Peyer's patch (tissue), 4 donors: Measurements from ENCODE around the gene HDHD2. TPM values are rescaled to one million over a fixed set of nuclear protein-coding genes. Genes with fewer than 3 reads are reported as not detected.

Experiments used
- DNase-seq, 3 donors: peaks; one replicate each; pipeline ENCODE4 v3.0.0-alpha.2; 2017 to 2019
- H3K27ac ChIP-seq, 4 donors: fragments of 200-600 bp; sonication (generic); one replicate each; pipeline ENCODE4 v1.5.1; 2016 to 2019
- H3K27me3 ChIP-seq, 2 donors: fragments of 200-600 bp; sonication (generic); one replicate each; pipeline ENCODE4 v1.5.1; 2019
- H3K36me3 ChIP-seq, 3 donors: fragments of 200-600 bp; sonication (generic); one replicate each; pipeline ENCODE4 v1.5.1; 2016 to 2019
- H3K4me1 ChIP-seq, 4 donors: fragments of 200-600 bp; sonication (generic); one replicate each; pipeline ENCODE4 v1.5.1; 2016 to 2019
- H3K4me3 ChIP-seq, 4 donors: fragments of 200-600 bp; sonication (generic); 1 replicate in 3 of 4; 2 replicates in 1 of 4; pipeline ENCODE4 v1.5.1; 2016 to 2019; ENCODE audit warnings: mild to moderate bottlenecking in 1 of 4
- H3K9me3 ChIP-seq, 4 donors: fragments of 200-600 bp; sonication (generic); one replicate each; pipeline ENCODE4 v1.5.1; 2016 to 2019; ENCODE audit warnings: mild to moderate bottlenecking in 1 of 4
- POLR2A ChIP-seq, 2 donors: fragments of 450-650 bp; IDR thresholded peaks; one replicate each; pipeline ENCODE4 v1.5.1; 2017; ENCODE audit warnings: antibody characterized with exemption in 2 of 2, mild to moderate bottlenecking in 2 of 2, moderate library complexity in 2 of 2
- total RNA-seq, 4 donors: library from RNA; depleted of rRNA; stranded (reverse); fragments of >200 nt; gene quantifications; one replicate each; pipeline ENCODE4 v1.1.0, GENCODE V29; 2016
- TF ChIP-seq, protein P1 (sequence below), 6 experiments: fragments of 450-650 bp in 4 of 6; fragments of 200-600 bp in 2 of 6; sonication (generic) in 1 of 6; IDR thresholded peaks; one replicate each; pipeline ENCODE4 v1.5.1; 2017 to 2019; ENCODE audit warnings: antibody characterized with exemption in 6 of 6, mild to moderate bottlenecking in 3 of 6, moderate library complexity in 1 of 6

The HDHD2 gene
- total RNA-seq, 4 donors from 2014 or later, result 16.5 to 34.4 (median 27.6) TPM

DNA sequence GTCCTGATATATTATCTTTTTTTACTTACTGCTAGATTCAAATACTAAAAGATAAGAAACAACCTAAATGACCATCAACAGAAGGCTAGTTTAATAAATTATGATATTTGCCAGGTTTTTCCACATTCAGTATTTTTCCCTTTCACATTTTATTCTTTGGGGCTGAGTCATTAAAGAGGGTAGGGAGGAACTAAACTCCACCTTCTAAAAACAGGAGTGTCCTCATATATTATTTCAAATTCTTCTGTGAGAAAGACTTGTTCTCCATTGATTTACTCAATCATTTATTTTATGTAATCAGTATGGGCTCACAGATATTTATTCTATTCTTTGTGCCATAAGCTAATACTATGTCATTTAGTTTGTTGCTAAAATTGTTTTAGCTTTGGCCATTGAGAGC lies 9.0 kb downstream of the HDHD2 start:
- TF ChIP-seq, protein P1, sequence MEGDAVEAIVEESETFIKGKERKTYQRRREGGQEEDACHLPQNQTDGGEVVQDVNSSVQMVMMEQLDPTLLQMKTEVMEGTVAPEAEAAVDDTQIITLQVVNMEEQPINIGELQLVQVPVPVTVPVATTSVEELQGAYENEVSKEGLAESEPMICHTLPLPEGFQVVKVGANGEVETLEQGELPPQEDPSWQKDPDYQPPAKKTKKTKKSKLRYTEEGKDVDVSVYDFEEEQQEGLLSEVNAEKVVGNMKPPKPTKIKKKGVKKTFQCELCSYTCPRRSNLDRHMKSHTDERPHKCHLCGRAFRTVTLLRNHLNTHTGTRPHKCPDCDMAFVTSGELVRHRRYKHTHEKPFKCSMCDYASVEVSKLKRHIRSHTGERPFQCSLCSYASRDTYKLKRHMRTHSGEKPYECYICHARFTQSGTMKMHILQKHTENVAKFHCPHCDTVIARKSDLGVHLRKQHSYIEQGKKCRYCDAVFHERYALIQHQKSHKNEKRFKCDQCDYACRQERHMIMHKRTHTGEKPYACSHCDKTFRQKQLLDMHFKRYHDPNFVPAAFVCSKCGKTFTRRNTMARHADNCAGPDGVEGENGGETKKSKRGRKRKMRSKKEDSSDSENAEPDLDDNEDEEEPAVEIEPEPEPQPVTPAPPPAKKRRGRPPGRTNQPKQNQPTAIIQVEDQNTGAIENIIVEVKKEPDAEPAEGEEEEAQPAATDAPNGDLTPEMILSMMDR (IDR thresholded peaks at IDR 0.05), result no peak
- TF ChIP-seq POLR2A (IDR thresholded peaks at IDR 0.05), result no peak
- Histone ChIP-seq H3K36me3 (no peaks in the 10 kb centered on the region), H3K27ac (no peak overlapping the region), H3K9me3 (no peaks in the 10 kb centered on the region), H3K4me3 (no peak overlapping the region), H3K4me1 (no peaks in the 10 kb centered on the region), H3K27me3 (no peaks in the 10 kb centered on the region)
- DNase-seq, result no peak

DNA sequence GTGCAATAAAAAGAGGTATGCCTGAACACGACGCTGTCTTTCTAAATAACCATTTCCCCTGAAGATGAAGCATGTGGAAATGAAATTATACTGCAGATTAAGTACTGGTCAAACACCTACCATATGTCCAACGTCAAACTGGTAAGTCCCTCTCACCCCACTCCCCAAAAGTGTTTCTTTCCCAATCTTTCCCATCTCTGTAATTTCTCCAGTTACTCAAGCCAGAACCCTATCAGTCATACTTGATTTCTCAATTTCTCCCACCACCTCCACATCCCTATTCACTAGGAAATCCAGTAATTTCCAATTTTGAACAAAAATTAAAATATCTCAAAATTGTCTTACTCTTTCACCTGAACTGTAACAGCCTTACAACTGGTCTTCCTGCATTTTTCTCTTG lies 29.2 kb downstream of the HDHD2 start:
- Histone ChIP-seq H3K36me3 (peaks cover 0 to 8% (median 0%) of the 10 kb centered on the region in 3 donors), H3K27me3 (no peaks in the 10 kb centered on the region), H3K4me1 (no peaks in the 10 kb centered on the region), H3K27ac (no peak overlapping the region), H3K4me3 (no peak overlapping the region), H3K9me3 (no peaks in the 10 kb centered on the region)
- no peak for TF ChIP-seq POLR2A (IDR thresholded peaks at IDR 0.05)
- TF ChIP-seq, protein P1 (IDR thresholded peaks at IDR 0.05), result no peak
- no peak for DNase-seq

DNA sequence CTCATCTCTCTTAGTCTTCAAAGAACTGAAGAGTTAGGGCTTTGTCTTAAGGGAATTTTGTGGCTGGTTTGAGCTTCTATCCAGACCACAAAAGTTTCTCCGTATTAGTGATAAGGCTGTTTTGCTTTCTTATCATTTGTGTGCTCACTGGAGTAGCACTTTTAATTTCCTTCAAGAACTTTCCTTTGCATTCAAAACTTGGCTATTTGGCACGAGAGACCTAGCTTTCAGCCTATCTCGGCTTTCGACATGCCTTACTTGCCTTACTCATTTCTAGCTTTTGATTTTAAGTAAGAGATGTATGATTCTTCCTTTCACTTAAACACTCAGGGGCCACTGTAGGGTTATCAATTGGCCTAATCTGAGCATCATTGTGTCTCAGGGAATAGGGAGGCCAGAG lies 29.9 kb downstream of the HDHD2 start:
- Histone ChIP-seq H3K27me3 (no peaks in the 10 kb centered on the region), H3K36me3 (peaks cover 0 to 8% (median 0%) of the 10 kb centered on the region in 3 donors), H3K9me3 (no peaks in the 10 kb centered on the region), H3K4me3 (no peak overlapping the region), H3K4me1 (no peaks in the 10 kb centered on the region), H3K27ac (no peak overlapping the region)
- no peak for DNase-seq
- TF ChIP-seq, protein P1 (IDR thresholded peaks at IDR 0.05), result no peak
- no peak for TF ChIP-seq POLR2A (IDR thresholded peaks at IDR 0.05)

DNA sequence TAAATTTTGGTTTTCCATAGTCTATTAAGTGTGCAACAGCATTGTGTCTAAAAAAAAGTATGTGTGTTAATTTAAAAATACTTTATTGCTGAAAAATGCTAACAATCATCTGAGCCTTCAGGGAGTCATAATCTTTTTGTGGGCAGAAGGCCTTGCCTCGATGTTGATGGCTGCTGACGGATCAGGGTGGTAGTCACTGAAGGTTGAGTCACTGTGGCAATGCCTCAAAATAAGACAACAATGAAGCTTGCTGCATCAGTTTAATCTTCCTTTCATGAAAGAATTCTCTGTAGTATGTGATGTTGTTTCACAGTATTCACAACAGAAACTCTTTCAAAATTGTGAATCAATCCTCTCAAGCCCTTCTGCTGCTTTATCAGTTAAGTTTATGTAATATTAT lies 31.3 kb downstream of the HDHD2 start:
- TF ChIP-seq, protein P1 (IDR thresholded peaks at IDR 0.05), result no peak
- TF ChIP-seq POLR2A (IDR thresholded peaks at IDR 0.05), result no peak
- no peaks in the 10 kb centered on the region for H3K9me3 ChIP-seq
- no peak overlapping the region for H3K27ac ChIP-seq
- no peaks in the 10 kb centered on the region for H3K4me1 ChIP-seq
- no peaks in the 10 kb centered on the region for H3K27me3 ChIP-seq
- H3K36me3 ChIP-seq, result peaks cover 0 to 14% (median 0%) of the 10 kb centered on the region in 3 donors
- no peak overlapping the region for H3K4me3 ChIP-seq
- no peak for DNase-seq

DNA sequence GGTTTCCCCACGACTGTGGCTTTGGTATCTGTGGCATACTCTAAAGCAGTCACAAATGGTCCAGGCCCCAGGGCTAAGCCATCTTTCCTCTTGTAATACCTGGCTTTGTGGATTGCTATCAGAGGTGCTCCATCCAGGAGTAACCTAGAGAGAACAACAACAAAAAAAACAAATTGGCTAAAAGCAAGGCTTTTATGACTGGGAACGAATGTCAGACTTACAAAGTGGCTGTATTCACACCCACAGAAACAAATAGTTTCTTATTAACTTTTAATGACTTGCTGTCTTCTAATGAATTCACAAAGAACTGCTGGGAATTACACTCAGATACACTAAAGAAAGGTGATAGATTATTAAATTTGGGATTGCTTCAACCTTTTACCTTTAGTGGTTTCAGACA lies 35.1 kb downstream of the HDHD2 start:
- no peak for DNase-seq
- TF ChIP-seq, protein P1 (IDR thresholded peaks at IDR 0.05), result no peak
- H3K36me3 ChIP-seq, result peaks cover 0 to 45% (median 0%) of the 10 kb centered on the region in 3 donors

More for the DNA sequence above, 35.1 kb downstream of the HDHD2 start:
- H3K4me1 ChIP-seq, result no peaks in the 10 kb centered on the region
- no peak overlapping the region for H3K27ac ChIP-seq
- H3K27me3 ChIP-seq, result no peaks in the 10 kb centered on the region
- H3K9me3 ChIP-seq, result no peaks in the 10 kb centered on the region
- no peak overlapping the region for H3K4me3 ChIP-seq
